ENCODE data around the gene ZNF318.

ZNF318 gene

DNA sequence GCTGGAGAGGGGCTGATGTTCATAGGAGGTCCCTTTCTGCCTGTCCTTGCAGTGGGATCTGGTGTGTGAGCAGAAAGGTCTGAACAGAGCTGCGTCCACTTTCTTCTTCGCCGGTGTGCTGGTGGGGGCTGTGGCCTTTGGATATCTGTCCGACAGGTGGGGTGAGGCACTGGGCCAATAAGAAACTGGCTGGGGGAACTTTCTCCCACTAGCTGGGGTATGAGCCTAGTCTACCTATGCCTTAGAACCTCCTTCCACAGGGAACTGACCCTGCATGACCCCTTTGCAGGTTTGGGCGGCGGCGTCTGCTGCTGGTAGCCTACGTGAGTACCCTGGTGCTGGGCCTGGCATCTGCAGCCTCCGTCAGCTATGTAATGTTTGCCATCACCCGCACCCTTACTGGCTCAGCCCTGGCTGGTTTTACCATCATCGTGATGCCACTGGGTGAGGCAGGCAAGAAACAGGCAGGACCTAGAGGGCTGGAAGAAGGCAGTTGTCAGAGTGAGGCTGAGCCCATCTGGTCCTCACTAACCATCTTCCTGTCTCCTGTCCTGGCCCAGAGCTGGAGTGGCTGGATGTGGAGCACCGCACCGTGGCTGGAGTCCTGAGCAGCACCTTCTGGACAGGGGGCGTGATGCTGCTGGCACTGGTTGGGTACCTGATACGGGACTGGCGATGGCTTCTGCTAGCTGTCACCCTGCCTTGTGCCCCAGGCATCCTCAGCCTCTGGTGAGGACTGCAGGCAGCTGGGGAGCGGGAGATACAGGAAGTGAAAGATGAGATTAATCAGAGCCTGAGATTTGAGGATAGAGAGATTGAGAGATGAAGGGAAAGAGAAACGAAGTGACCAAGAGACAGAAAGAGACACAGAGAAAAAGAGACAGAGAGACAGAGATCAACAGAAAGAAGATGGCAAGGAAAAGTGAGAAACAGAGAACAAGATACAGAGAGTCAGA, 69.8 kb downstream of the ZNF318 start:
- no peak for DNase-seq

DNA sequence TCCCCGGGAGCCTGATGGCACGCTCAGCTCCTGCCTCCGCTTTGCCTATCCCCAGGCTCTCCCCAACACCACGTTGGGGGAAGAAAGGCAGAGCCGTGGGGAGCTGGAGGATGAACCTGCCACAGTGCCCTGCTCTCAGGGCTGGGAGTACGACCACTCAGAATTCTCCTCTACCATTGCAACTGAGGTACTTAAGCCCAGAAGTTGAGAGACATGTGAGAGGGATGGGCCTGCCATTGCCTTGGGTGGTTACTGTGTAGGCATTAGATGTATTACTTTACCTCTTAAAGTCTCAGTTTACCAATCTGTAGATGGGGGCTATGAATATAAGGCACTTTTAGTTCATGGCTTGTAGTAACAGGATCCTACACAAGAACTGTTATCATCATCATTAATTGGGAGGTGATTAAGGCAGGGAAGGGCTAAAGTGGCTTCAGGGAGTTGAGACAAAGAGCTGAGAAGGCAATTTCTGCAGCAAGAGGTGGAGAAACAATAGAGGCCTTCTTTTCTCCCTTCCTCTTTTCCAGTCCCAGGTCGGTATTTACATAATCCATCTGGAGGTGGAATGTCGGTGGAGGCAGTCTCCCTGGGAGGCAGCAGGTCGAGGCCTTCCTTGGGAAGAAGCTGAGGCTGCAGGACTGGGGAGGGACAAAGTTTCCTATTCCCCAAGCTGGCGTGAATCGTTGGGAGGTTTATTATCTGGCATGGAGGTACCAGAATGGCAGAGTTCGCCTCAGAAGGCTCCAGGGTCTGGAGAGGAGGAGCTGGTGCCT, 70.7 kb downstream of the ZNF318 start:
- no peak for DNase-seq

- DNase-seq: peak in 3 of 14 donors; percentile 13 to 24 (median 20)
These were observed 71.5 kb downstream of the ZNF318 start, which contains the start of gene SLC22A7 for GRCh38 chr6:43297644-43298564. SLC22A7 (plus strand) TSS chr6:43298260; CDS start chr6:43298359, 99 bp downstream.

DNA sequence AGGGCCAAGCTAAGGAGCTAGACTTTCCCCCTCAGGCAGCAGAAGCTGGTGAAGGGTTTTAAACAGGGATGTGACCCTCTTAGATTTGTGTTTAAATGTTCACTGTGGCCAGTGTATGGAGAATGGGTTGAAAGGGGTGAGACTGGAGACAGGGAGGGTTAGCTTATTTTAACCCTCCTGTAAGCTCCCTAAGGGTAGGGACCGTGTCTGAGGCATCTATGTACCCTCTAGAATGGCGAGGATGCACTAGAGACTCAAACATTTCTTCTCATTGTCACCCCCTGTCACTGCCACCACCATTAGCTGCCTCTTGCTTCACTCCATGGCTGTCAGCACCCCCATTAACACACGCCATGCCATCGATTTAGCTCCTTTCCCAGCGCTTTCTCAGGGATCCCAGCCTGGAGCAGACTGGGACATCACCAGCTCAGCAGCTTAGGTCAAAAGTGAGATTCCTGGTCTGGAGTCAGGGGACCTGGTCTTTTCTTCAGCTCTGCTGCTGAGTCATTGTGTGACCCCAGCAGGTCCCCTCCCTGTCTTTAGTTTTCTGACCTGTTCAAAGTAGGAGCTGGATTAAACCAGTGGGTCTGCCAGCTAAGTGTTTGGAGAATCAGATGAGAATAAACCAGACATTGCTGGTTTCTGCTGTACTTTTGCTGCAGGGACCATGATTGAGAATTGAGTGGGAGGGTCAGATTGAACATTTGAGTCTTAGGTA, 72.5 kb downstream of the ZNF318 start:
- no peak for DNase-seq

DNA sequence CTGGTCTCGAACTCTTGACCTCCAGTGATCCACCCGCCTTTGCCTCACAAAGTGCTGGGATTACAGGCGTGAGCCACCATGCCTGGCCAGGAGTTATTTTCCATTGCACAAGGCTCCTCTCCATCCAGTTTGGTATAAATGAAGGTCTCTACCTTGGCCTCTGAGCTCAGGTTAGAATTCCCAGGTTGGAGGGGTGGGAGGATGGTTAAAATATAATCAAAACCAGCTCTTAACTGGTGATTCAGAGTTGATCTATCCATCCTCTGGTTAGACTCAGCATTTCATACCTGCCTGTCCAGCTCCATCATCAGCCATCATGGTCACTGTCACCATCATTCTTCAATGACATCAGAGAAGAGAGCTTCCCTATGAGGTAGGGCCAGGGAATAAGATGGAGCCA, 74.0 kb downstream of the ZNF318 start:
- DNase-seq: no peak

DNA sequence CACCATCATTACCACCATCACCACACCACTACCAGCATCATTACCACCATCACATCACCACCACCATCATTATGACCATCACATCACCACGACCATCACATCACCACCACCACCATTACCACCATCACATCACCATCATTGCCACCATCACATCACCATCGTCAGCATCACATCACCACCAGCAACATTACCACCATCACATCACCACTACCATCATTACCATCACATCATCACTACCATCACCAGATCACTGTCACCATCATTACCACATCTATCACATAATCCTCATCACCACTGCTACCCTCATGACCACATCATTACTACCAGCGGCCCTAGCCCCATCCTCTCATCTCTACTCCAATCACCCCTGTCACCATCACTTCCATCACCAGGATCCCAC, 74.9 kb downstream of the ZNF318 start:
- DNase-seq: no peak

GRCh38 chr6:43293698-43294097, 75.7 kb downstream of the ZNF318 start:
- no peak for DNase-seq

DNA sequence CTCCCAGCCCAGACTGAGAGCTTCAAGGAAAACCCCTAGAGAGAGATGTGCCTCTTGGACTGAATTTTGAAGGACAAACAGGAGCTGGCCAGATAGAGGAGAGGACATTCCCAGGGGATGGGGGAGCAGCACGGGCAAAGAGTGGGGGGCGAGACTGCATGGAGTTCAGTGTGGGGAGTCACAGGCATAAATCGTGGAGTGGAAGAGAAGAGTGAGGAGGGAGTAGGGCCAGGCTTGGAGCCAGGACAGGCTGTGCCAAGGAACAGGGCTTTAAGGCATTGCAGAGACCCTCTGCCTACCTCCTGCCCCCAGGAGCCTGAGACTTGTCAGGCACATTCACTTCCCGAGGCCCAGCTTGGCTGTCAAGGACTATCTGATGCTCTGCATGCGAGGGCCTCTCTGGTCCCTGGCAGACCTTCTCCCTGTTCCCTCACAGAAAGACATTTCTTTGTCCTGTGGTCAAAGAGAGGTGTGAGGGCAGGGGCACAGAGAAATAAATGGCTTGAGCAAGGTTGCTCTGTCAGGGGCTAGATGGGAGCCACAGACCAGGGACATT, 76.6 kb downstream of the ZNF318 start:
- no peak for DNase-seq

- DNase-seq: no peak
These were observed 77.1 kb downstream of the ZNF318 start for GRCh38 chr6:43292341-43292740.

DNA sequence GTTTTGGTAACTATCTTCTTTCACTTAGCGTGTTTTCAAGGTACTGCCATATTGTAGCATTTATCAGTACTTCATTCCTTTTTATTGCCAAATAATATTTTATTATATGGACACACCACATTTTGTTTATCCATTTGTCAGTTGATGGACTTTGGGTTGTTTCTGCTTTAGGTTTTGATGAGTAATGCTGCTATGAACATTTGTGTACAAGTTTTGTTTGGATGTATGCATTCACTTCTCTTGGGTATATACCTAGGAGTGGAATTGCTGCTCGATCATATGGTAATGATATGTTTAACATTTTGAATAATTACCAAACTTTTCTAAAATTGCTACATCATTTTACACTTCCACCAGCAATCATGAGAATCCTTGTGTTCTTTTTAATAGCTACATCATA, 77.7 kb downstream of the ZNF318 start:
- no peak for DNase-seq

DNA sequence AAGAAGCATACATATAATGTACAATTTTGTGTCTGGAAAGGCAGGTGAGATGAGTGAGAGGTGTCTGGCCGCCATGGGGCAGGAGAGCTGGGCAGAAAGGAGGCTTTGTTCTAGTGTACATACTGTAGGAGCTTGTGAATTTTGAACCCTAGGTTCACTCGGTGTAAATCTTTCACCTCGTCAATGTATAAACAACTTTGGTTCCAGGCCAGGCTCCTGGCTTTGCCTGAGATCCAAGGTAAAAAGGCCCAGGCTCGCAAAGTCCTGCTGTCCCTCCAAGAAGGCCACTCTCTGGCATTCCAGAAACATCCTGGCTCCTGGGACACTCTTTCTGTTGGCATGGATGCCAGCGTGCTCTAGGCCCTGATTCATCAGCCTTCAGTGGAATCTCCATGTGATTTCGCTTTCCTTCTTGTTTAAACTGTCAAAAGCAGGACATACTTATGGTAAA, 78.5 kb downstream of the ZNF318 start:
- DNase-seq: peak in 2 of 14 donors; percentile 17 to 25

- DNase-seq: no peak
These were observed 79.0 kb downstream of the ZNF318 start for GRCh38 chr6:43290339-43290904.

GRCh38 chr6:43287717-43288679, 81.4 kb downstream of the ZNF318 start:
- DNase-seq: no peak

GRCh38 chr6:43286980-43287716, 82.3 kb downstream of the ZNF318 start:
- peak in 8 of 14 donors; percentile 7 to 36 (median 18) for DNase-seq

DNA sequence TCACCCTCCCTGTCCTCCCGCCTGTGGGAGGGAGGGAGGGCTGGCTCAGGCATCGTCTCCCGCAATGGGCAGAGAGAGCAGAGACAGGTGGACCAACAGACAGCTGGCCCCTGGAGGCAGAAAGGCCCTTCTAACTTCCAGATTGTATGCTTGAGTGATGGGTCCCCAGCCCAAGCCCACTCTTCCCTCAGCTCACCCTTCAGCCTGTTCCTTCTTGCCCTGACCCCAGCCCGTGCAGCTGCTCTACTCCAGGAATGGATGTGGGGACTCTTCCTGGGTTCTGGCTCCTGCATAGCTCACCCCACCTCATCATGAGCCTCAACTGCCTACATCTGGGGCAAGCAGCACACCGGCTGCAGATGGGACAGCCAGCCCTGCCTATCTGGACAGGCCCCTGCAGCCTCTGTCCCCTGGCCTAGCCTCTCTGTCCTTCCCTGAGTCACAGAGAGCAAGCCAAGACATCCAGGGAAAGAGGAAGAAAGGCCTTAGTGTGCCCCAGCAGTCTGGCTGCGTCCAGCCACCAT, 82.9 kb downstream of the ZNF318 start:
- DNase-seq: no peak
